NB4 (cell line): Measurements from ENCODE around the gene MPC1.

ENCODE experiments used
- DNase-seq: peaks from one replicate; pipeline ENCODE4 v3.0.0; 2010; ENCODE audit warnings: low read depth
- H3K4me3 ChIP-seq: one replicate; pipeline ENCODE4 v1.5.1; 2011; ENCODE audit warnings: mild to moderate bottlenecking, low read depth, low read length, moderate library complexity
- MYC ChIP-seq: IDR thresholded peaks from 2 replicates; pipeline ENCODE4 v1.6.1; 2011; ENCODE audit warnings: low read depth, low read length
- POLR2A ChIP-seq: IDR thresholded peaks from 2 replicates; pipeline ENCODE4 v1.6.1; 2011; ENCODE audit warnings: mild to moderate bottlenecking; ENCODE audit not compliant: insufficient read length; ENCODE audit errors: extremely low read depth
- TF ChIP-seq, protein P1 (sequence below): IDR thresholded peaks from 2 replicates; pipeline ENCODE4 v1.6.1; 2011; ENCODE audit warnings: low read depth, low read length
- TF ChIP-seq, protein P2 (sequence below): IDR thresholded peaks from one replicate; pipeline ENCODE4 v1.5.1; 2012; ENCODE audit warnings: low read depth, low read length

Gene MPC1

DNA sequence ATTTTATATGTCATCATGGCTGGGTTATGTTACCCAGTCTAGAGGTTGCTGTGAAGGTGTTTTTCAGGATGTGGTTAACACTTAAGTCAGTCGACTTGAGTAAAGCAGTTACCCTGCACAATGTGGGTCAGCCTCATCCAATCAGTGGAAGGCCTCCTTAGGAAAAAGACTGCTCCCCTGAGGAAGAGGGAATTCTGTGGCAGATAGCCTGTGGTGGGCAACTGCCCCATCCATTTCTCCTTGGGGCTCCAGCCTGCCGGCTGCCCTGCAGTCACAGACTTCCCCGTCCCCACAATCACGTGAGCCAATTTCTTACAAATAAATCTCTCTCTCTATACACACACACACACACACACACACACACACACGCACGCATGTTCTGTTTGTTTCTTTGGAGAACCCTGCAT lies 34.5 kb upstream of the MPC1 start:
- no peak for DNase-seq
- H3K4me3 ChIP-seq = no peak overlapping the region
- TF ChIP-seq, protein P1, sequence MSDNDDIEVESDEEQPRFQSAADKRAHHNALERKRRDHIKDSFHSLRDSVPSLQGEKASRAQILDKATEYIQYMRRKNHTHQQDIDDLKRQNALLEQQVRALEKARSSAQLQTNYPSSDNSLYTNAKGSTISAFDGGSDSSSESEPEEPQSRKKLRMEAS = no peak
- no peak for TF ChIP-seq POLR2A
- TF ChIP-seq, protein P2, sequence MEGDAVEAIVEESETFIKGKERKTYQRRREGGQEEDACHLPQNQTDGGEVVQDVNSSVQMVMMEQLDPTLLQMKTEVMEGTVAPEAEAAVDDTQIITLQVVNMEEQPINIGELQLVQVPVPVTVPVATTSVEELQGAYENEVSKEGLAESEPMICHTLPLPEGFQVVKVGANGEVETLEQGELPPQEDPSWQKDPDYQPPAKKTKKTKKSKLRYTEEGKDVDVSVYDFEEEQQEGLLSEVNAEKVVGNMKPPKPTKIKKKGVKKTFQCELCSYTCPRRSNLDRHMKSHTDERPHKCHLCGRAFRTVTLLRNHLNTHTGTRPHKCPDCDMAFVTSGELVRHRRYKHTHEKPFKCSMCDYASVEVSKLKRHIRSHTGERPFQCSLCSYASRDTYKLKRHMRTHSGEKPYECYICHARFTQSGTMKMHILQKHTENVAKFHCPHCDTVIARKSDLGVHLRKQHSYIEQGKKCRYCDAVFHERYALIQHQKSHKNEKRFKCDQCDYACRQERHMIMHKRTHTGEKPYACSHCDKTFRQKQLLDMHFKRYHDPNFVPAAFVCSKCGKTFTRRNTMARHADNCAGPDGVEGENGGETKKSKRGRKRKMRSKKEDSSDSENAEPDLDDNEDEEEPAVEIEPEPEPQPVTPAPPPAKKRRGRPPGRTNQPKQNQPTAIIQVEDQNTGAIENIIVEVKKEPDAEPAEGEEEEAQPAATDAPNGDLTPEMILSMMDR = no peak
- TF ChIP-seq MYC = no peak

DNA sequence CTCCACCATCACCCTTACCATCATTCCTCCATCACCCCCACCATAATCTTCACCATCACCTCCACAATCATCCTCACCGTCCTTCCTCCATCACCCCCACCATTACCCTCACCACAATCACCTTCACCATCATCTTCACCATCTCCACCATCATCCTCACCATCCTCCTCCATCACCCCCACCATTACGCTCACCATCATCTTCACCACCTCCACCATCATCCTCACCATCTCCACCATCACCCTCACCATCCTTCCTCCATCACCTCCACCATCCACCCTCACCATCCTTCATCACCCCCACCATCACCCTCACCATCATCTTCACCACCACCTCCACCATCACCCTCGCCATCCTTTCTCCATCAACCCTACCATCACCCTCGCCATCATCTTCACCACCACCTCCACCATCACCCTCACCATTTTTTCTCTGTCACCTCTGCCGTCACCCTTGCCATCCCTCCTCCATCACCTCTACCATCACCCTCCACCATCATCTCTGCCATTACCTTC lies 33.1 kb upstream of the MPC1 start:
- DNase-seq = no peak
- TF ChIP-seq, protein P2 = no peak
- TF ChIP-seq POLR2A (no peak), MYC (no peak)
- TF ChIP-seq, protein P1 = no peak

DNA sequence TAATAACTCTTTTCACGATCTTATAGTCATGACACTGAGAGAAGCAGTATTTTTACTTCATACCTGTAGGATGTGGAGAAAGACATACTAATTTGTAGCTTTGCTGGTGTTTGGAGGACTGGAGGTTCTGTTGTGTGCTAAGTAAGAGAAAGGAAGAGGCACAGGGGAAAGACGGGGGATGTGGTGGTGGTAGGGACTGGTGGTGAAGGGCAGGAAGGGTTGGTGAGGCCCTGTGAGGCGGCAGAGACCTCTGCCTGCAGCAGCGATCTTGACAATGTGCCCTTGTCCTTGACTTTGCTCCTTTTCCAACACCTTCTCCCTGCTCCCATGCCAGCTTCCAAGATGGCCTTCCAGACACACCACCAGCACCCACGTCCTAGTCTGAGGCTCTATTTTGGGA lies 32.6 kb upstream of the MPC1 start:
- DNase-seq = no peak
- TF ChIP-seq POLR2A (no peak), MYC (no peak)
- TF ChIP-seq, protein P2 = no peak
- TF ChIP-seq, protein P1 = no peak
- no peak overlapping the region for H3K4me3 ChIP-seq

More for the DNA sequence above, 33.1 kb upstream of the MPC1 start:
- no peak overlapping the region for H3K4me3 ChIP-seq

DNA sequence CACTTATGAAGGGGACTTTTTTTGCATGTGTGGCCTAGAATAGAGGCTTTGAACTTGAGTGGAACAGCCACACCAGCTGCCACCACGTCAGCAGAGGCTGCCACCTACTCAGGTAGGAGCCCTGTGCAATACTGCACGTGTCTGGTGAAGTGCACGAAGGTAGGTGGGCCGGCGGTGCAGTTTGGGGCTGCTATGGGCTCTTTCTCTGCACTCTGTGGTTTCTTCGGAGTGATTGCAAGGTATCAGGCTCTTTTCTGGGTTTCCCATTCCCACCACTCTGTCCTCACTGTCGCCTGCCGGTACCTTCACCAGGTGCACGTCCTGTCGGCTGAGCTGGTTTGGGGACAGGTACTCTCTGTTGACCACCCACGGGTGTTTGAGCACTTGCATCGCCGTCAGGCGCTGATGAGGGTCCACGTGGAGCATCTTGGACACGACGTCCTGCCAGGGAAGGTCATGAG lies 30.8 kb upstream of the MPC1 start:
- DNase-seq = no peak
- no peak overlapping the region for H3K4me3 ChIP-seq
- TF ChIP-seq, protein P2 = no peak
- TF ChIP-seq, protein P1 = no peak
- TF ChIP-seq MYC = no peak

DNA sequence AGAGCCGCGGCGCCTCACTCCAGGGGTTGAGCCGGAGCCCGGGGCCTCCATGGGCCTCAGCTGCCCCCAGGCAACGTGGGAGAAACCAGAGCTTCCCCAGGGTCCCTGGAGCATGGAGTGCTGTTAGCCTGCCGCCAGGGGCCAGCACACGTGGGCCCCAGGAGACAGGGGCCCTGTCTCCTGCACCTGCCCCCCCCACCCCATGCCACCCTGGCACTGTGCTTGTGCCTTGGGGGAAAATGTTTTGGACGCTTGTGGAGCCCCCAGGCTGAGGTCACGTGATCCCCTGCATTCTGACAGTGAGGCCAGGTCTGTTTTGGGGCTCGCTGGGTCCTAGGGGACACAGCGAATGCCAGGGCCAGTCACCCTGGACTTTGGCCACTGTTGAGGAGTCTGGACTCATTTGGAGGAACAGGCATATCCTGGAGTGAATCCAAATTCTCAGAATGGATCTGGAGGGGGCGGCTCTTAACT lies 30.2 kb upstream of the MPC1 start:
- no peak for DNase-seq
- TF ChIP-seq POLR2A = no peak
- TF ChIP-seq, protein P2 = no peak
- H3K4me3 ChIP-seq = no peak overlapping the region
